ENCODE data around the gene LRRFIP2.

LRRFIP2 gene

GRCh38 chr3:37194533-37194932 is 20.2 kb upstream of the LRRFIP2 start:
- FAIRE-seq, result no peak
- DNase-seq (ENCODE audit: insufficient read length, low spot score), result no peak

DNA sequence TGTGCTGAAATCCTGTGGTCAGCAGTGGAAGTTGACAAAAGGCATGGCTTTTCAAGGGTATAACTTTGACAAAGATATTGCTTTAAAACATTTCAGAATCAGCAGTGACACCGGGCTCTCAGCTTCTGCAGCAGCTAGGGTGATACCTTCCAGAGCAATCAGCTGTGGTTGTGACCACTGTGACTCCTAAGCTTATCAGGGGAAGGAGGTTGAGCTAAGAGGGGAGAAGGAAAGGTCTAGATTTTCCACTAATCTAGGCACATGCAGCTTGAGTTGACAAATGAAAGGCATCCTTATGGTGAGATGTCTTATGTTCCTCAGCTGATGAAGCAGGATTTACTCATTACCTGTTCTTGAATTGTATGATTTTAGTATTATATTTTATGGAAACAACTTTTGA is 16.3 kb upstream of the LRRFIP2 start:
- no peak for FAIRE-seq
- DNase-seq (ENCODE audit: insufficient read length, low spot score), result no peak

GRCh38 chr3:37189109-37189508 is 14.7 kb upstream of the LRRFIP2 start:
- DNase-seq (ENCODE audit: insufficient read length, low spot score) (no peak), FAIRE-seq (no peak)

DNA sequence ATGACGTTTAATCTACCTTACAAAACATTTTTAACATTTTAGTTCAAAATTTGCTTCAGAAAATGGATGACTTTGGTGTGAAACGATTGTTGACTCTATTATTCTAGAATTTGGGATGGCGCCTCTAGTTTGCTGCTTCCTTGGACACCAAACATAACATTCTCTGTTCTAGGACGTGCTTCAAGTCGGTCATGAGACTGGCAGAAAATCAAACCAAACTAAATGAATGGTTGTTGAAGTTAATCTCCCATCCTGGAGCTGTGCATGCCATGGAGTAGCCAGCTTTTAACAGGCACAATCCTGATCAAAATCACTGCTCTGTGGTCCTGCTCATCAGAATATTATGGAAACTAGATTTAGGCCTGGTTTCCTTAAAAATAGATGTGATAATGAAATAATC is 9.6 kb upstream of the LRRFIP2 start:
- DNase-seq (ENCODE audit: insufficient read length, low spot score) (no peak), FAIRE-seq (no peak)

- no peak for FAIRE-seq
- no peak for DNase-seq (ENCODE audit: insufficient read length, low spot score)
Observed at GRCh38 chr3:37183375-37183831, 9.0 kb upstream of the LRRFIP2 start.

DNA sequence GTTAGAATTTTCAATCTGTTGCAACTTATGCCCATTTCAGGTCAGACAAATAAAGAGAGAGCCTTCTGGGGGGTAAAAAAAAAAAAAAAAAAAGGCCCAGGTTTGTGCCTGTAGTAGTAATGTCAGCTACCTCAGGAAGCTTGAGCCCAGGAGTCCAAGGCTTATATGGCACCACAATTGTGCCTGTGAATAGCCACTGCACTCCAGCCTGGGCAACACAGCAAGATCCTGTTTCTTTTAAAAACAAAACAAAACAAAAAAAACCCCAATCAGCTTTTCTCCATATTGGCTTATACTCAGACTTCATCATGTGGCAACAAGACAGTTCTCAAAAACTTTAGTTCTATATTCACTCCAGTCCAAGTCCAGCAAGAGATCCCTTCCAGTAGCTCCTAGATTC is 8.4 kb upstream of the LRRFIP2 start:
- FAIRE-seq (no peak), DNase-seq (ENCODE audit: insufficient read length, low spot score) (no peak)

- FAIRE-seq, result no peak
- no peak for DNase-seq (ENCODE audit: insufficient read length, low spot score)
Observed at GRCh38 chr3:37181756-37182155, 7.4 kb upstream of the LRRFIP2 start.

DNA sequence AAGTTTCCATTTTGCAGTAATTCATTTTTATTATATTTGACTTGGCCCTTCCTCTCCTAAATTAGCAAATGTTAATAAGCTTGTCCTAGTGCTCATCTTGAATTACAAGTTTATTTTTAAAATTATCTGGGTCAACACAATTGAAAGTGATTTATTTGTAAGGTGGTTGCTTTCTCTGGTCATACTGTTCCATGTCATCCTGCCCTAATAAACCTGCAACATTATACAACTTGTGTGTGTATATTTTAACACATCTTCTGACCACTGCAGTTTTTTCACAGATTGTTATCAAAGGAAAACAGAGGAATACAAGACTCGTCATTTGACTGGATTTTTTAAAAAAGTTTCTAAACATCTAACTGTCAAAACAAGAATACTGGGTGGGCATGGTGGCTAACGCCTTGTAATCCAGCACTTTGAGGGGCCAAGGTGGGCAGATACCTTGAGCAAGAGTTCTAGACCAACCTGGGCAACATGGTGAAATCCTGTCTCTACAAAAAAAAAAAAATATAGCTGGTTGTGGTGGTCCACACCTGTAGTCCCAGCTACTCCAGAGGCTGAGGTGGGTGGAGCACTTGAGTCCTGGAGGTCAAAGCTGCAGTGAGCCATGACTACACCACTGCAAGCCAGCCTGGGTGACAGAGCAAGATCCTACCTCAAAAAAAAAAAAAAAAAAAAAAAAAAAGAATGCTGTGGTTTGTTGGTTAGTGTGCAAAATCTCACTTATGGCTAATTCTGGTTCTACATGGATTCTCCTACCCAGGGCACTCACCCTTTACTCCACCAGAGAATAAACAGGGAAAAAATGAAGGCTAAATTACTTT is 5.0 kb upstream of the LRRFIP2 start:
- DNase-seq (ENCODE audit: insufficient read length, low spot score), result no peak
- no peak for FAIRE-seq

DNA sequence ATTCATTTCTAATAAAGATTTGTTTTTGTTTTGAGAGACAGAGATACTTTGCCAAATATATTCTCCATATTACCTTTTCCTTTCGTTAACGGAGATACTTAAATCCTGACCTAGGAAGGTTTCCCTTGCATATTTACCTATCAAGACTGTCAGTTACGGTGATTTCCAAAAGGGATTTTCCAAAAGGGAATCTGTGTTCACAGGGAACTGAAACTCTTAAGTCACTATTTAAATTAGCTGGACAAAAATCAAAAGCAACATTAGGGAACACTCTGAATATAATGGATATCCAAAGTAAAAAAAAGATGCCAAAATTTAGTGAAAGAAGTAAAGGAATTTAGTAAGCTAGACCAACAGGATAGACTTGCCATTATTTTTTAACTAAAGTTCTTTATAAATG is 576 bp downstream of the LRRFIP2 start:
- FAIRE-seq (no peak), DNase-seq (ENCODE audit: insufficient read length, low spot score) (no peak)

DNA sequence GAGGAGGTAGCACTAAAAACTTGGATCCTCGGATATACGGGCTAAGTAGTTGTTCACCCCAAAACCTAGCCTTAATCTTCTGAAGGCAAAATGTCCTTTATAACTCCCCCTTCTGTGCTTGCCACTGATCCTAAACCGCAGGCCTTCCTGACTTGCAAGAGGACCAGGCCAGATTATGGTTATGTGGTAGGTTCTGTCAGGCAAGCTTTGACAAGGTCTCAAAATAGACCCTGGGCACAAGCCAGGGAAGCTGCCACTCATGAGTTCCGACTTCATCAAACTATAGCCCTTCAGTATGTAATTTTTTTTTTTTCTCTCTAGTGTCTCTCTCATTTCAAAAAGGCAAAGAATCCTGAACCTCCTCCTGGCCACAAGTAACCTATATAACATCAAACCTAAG is 3.2 kb downstream of the LRRFIP2 start:
- peak; percentile 39 for FAIRE-seq

DNA sequence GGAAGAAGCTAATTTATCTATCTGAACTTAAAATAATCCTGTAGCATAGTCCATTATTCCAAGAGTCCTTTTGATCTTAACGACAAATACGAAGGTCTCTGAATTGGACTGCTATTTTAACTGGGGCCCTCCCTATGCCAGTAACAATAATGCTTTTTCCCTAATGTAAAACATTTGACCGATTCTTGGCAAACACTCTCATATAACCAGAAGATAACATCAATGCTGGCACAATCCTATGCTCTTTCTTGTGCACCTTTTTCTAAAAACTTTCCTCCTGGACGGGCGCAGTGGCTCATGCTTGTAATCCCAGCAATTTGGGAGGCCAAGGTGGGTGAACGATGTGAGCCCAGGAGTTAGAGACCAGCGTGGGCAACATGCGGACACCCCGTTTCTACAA is 3.9 kb downstream of the LRRFIP2 start:
- DNase-seq (ENCODE audit: insufficient read length, low spot score), result no peak
- FAIRE-seq, result no peak

More for the DNA sequence above, 3.2 kb downstream of the LRRFIP2 start:
- no peak for DNase-seq (ENCODE audit: insufficient read length, low spot score)

- DNase-seq (ENCODE audit: insufficient read length, low spot score) (no peak), FAIRE-seq (no peak)
Observed at GRCh38 chr3:37170060-37170459, 4.3 kb downstream of the LRRFIP2 start.

- no peak for FAIRE-seq
Observed at GRCh38 chr3:37168896-37169295, 5.5 kb downstream of the LRRFIP2 start.

GRCh38 chr3:37163262-37164015 is 10.9 kb downstream of the LRRFIP2 start:
- peak; percentile 79 for FAIRE-seq

More at GRCh38 chr3:37168896-37169295, 5.5 kb downstream of the LRRFIP2 start:
- DNase-seq (ENCODE audit: insufficient read length, low spot score), result no peak

DNA sequence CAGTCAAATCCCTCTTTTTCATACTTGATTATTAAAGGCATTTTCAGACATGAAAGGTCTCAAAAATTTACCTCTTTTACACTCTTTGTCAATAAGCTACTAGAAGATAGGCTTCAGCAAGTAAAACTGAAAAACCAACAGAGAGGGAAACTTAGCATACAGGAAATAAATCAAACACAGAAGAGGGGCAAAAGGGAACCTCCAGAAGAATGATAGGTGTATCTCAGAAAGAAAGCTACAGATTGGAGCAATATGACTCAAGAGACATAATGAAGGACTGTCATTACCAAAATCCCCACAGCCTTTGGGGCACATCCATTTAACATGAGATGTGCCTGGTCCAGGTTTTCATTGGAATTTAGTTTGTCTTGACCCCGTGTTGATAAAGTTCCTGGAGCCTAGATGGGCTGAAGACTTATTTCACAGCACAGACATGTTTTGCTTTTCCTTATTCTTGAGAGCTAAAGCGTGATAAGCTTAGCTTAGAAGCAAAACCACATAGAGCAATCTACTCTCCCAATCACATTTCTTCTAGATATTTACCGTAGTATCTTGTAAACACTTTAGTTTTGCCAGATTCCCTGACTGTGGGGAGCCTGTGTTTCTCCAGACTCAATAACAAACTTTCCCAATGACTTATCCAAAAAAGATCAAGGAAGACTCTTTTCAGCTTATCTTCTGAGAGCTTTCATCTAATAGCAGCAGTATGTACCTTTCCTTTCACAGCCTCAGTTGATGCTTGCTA is 11.7 kb downstream of the LRRFIP2 start:
- DNase-seq (ENCODE audit: insufficient read length, low spot score), result no peak
- FAIRE-seq, result peak; percentile 53

More at GRCh38 chr3:37163262-37164015, 10.9 kb downstream of the LRRFIP2 start:
- DNase-seq (ENCODE audit: insufficient read length, low spot score), result no peak

- DNase-seq (ENCODE audit: insufficient read length, low spot score) (no peak), FAIRE-seq (no peak)
Observed at GRCh38 chr3:37161351-37161750, 13.0 kb downstream of the LRRFIP2 start.

- DNase-seq (ENCODE audit: insufficient read length, low spot score), result no peak
- FAIRE-seq, result no peak
Observed at GRCh38 chr3:37155782-37156181, 18.6 kb downstream of the LRRFIP2 start.

DNA sequence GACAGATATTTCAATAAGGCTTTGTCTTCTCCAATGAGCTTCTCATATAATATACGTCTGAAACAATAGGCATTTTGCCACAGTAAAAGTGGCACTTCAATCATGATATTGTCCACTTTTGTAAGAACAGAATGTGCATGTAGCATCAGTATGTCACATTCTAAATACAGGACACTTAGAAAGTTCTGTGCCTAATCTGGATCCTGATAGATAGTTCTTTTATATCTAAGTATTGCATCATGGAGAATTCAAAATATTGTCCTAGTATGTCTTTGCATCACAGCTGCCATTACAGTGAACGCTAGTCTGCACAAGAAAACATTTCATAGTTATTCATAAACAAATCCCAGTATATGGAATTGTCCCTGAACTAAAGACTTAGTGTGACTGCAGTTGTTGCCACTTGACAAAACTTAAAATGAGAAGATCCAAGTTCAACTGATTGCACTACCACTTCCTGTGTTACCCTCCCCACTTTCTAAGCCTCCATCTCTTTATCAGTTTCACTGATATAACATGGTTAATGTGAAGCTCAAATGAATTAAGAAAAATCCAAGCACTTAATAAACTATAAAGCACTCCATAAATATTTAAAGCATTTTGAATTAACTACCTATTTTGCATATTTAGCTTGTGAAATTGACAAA is 19.6 kb downstream of the LRRFIP2 start:
- FAIRE-seq (no peak), DNase-seq (ENCODE audit: insufficient read length, low spot score) (no peak)

DNA sequence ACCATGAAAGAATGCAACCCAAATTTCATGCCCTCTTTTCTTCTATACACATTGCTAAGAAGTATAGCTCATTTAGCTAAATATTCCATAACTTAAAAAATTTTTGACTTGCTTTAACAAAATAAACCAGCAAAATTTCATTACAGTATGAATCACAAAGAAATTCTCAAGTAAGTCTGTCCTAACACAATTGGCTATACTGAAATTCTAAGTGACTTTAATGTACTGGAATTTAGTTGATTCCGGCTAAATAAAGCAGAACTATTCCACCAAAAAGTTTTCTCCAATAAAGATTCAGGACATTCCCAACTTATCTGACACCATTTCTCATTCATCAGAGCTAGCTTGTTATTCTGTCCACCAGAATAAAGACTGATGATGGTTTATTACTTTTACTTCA is 23.8 kb downstream of the LRRFIP2 start:
- DNase-seq (ENCODE audit: insufficient read length, low spot score) (no peak), FAIRE-seq (peak; percentile 23)

GRCh38 chr3:37149257-37149656 is 25.1 kb downstream of the LRRFIP2 start:
- FAIRE-seq, result no peak
- no peak for DNase-seq (ENCODE audit: insufficient read length, low spot score)

DNA sequence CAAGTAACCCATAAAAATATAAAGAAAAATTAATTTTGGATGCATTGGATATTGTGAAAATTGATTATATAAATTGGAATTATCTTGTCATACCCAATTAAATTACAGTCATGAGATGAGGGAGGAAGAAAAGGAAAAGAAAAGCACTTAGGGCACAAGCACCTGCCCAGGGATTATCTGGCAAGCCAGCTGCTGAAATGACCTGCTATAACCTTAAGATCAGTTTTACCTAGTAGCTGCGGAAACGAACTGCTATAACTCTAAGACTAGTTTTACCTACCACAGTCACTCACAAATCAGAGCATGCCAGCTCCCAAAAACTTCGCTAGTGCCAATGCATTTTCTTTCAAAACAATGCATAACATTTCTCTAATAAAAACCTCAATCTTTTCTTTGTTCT is 26.2 kb downstream of the LRRFIP2 start:
- DNase-seq (ENCODE audit: insufficient read length, low spot score), result no peak
- no peak for FAIRE-seq

All from GM19239 (cell line).